OCI-LY7 (cell line): Measurements from ENCODE around the gene SPO11.

Source experiments
- EZH2phosphoT487 ChIP-seq: fragments of 200-600 bp; sonication (generic); IDR thresholded peaks from 2 replicates; pipeline ENCODE4 v1.6.1; 2018; ENCODE audit warnings: low read depth, borderline replicate concordance, mild to moderate bottlenecking, mixed run types, antibody characterized with exemption, low read length, moderate library complexity, mixed read lengths
- TF ChIP-seq, protein P1 (sequence below): fragments of 200-600 bp; sonication (generic); conservative IDR thresholded peaks from 2 replicates; pipeline ENCODE4 v1.5.1; 2014; ENCODE audit warnings: mild to moderate bottlenecking, antibody characterized with exemption, low read length, moderate library complexity, mixed read lengths

DNA sequence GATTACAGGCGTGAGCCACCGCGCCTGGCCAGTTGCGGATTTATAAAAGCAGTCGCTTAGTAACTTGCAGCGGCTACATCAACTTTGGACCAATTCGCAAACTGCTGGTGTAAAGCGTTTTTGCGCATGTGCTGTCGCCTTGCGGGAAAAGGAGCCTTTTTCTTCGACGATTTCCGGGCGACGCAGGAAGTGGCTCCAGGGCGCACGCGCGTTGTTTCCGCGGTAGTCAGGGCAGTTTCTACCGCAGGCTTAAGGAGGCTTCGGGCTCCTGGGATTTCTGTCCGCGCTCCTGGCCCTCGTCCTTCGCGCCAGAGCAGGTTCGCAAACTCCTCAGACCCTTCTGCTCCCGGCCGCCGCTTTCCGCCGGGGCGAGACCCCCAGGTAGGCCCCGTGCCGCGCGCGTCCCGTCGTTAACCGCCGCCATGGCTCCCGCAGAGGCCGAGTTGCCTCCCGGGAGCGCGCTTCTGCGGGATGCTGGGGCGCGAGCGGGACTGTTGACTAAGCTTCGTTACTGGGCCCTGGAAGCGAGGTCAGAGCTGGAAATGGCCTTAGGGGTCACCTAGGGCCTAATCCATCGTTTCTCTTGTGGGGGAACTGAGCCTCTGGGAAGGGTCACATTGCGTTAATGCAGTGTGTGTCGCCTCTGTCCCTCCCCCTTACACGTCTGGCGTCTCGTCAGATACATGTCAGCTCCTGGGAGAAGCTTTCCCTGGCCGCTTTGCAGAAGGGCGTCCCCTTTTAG is 21.6 kb downstream of the SPO11 start, which contains the start of gene RAE1:
- TF ChIP-seq, protein P1, sequence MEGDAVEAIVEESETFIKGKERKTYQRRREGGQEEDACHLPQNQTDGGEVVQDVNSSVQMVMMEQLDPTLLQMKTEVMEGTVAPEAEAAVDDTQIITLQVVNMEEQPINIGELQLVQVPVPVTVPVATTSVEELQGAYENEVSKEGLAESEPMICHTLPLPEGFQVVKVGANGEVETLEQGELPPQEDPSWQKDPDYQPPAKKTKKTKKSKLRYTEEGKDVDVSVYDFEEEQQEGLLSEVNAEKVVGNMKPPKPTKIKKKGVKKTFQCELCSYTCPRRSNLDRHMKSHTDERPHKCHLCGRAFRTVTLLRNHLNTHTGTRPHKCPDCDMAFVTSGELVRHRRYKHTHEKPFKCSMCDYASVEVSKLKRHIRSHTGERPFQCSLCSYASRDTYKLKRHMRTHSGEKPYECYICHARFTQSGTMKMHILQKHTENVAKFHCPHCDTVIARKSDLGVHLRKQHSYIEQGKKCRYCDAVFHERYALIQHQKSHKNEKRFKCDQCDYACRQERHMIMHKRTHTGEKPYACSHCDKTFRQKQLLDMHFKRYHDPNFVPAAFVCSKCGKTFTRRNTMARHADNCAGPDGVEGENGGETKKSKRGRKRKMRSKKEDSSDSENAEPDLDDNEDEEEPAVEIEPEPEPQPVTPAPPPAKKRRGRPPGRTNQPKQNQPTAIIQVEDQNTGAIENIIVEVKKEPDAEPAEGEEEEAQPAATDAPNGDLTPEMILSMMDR, result no peak
- no peak for TF ChIP-seq EZH2phosphoT487
